ENCODE measurements around the gene TSPAN15.
"Not testable (repeated sequence)": the region's sequence is repeated elsewhere in the genome, so short reads cannot be mapped to it uniquely, and the experiment has no call there.

TSPAN15 gene

DNA sequence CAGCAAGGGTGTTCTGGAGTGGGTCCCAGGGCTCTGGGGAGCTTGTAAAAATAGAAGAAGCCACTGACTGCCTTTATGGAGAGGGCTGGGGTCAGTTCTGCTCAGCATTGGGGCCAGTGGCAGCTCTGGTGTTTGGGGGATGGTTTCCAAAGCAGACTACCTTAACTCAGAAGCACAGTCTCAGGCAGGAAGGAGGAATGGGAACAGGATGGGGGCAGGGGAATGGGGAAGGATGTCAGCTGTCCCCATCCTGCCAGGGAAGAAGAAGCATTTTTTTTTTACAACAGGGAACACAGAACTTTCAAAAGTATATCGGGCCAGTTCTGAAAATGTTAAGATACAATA, 28.8 kb downstream of the TSPAN15 start:
- TF ChIP-seq SUZ12 (IDR thresholded peaks at IDR 0.05; ENCODE audit: extremely low read depth, insufficient read depth, insufficient read length) (no peak), YY1 (IDR thresholded peaks at IDR 0.05; ENCODE audit: insufficient read depth, insufficient read length) (no peak), ZNF274 (IDR thresholded peaks at IDR 0.05; ENCODE audit: low read depth, low read length) (no peak)
- no peaks in the 10 kb centered on the region for H3K4me1 ChIP-seq (ENCODE audit: insufficient read depth, insufficient read length)
- H3K9me3 ChIP-seq (ENCODE audit: insufficient read depth, low read length), result no peaks in the 10 kb centered on the region
- H3K27me3 ChIP-seq (ENCODE audit: insufficient read depth, insufficient read length), result no peaks in the 10 kb centered on the region
- H3K9ac ChIP-seq (ENCODE audit: insufficient read length, low read depth), result no peak overlapping the region
- DNase-seq (ENCODE audit: low read depth, low spot score), result no peak
- H3K36me3 ChIP-seq (ENCODE audit: insufficient read depth, insufficient read length, low read length), result no peaks in the 10 kb centered on the region
- no peak overlapping the region for H3K4me3 ChIP-seq (ENCODE audit: insufficient read length, low read depth)

DNA sequence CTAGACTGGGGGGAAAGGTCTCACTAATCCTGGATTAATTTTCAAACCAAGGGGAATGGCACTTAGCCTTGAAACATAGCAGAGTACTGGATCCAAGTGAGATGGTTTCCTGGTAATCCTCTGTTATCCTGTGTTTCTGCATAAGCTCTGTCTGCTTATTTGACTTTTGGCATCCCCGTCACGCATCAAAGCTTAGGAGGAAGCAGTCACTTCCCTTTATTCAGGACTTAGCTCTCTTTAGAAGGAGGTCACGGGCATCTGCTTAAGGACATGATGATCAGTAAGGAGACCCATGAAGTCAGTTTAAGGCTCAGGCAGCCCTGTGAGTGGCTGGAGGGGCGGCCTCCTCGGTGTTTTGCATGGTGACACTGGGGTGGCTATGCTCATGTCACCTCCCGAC, 30.0 kb downstream of the TSPAN15 start:
- H3K27me3 ChIP-seq (ENCODE audit: insufficient read depth, insufficient read length), result no peaks in the 10 kb centered on the region
- no peak for DNase-seq (ENCODE audit: low read depth, low spot score)
- no peaks in the 10 kb centered on the region for H3K36me3 ChIP-seq (ENCODE audit: insufficient read depth, insufficient read length, low read length)
- TF ChIP-seq ZNF274 (IDR thresholded peaks at IDR 0.05; ENCODE audit: low read depth, low read length), result no peak
- no peak for TF ChIP-seq SUZ12 (IDR thresholded peaks at IDR 0.05; ENCODE audit: extremely low read depth, insufficient read depth, insufficient read length)
- no peak for TF ChIP-seq YY1 (IDR thresholded peaks at IDR 0.05; ENCODE audit: insufficient read depth, insufficient read length)
- H3K4me3 ChIP-seq (ENCODE audit: insufficient read length, low read depth), result no peak overlapping the region
- no peaks in the 10 kb centered on the region for H3K4me1 ChIP-seq (ENCODE audit: insufficient read depth, insufficient read length)
- no peaks in the 10 kb centered on the region for H3K9me3 ChIP-seq (ENCODE audit: insufficient read depth, low read length)
- H3K9ac ChIP-seq (ENCODE audit: insufficient read length, low read depth), result no peak overlapping the region

DNA sequence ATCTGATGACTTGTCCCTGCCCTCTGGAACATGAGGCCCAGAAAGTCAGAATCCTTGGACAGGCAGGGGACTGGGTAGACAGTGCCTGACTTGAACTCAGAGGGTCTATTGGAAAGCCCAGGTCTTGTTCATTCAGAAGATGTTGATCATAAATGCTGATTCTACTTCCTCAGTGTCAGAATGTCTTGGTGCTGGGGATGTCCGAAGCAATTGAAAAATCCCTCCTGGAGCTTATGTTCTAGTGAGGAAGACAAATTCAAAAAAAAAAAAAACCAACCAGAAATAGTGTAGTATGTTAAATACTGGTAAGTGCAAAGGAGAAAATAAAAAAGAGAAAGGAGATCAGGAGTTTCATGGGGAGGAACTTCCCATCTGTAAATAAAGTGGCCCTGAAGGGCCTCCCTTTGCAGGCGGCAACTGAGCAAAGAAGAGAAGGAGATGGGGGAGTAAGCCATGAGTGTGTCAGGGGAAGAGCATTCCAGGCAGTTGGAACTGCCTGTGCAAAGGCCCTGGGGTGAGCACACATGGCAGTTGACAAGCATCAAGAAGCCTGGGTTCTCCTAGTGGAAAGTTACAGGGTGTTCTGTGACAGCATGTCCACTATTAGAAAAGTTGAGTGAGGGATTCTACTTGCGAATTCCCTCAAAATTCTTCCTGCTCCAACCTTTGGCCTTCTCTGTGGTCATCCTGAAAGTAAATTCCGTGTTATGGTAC, 30.7 kb downstream of the TSPAN15 start:
- TF ChIP-seq ZNF274 (IDR thresholded peaks at IDR 0.05; ENCODE audit: low read depth, low read length) (no peak), SUZ12 (IDR thresholded peaks at IDR 0.05; ENCODE audit: extremely low read depth, insufficient read depth, insufficient read length) (no peak), YY1 (IDR thresholded peaks at IDR 0.05; ENCODE audit: insufficient read depth, insufficient read length) (no peak)

DNA sequence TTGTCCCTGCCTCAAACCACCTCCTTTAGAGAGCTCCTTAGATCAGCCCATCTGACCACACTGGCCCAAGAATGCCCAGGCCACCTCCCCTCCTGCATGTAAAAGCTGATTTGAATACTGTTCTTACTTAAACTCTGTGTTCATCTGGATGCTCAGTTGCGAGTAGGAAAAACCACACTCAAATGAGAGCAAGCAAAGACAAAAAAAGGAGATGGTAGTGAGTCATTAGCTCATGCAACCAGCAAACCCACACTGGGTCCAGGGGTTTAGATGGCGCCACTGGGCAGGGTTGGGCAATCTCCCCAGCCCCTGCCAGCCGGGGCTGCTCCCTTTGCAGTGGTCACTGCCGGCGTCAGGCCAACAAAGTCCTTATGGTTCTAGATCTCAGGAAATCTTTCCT, 32.7 kb downstream of the TSPAN15 start:
- no peaks in the 10 kb centered on the region for H3K36me3 ChIP-seq (ENCODE audit: insufficient read depth, insufficient read length, low read length)
- H3K4me1 ChIP-seq (ENCODE audit: insufficient read depth, insufficient read length), result no peaks in the 10 kb centered on the region
- no peaks in the 10 kb centered on the region for H3K27me3 ChIP-seq (ENCODE audit: insufficient read depth, insufficient read length)
- no peak overlapping the region for H3K9ac ChIP-seq (ENCODE audit: insufficient read length, low read depth)
- peaks cover 12% of the 10 kb centered on the region; the same call in 1 of the 2 replicates for H3K9me3 ChIP-seq (ENCODE audit: insufficient read depth, low read length)
- H3K4me3 ChIP-seq (ENCODE audit: insufficient read length, low read depth), result no peak overlapping the region
- DNase-seq (ENCODE audit: low read depth, low spot score), result no peak
- TF ChIP-seq ZNF274 (IDR thresholded peaks at IDR 0.05; ENCODE audit: low read depth, low read length) (no peak), YY1 (IDR thresholded peaks at IDR 0.05; ENCODE audit: insufficient read depth, insufficient read length) (no peak), SUZ12 (IDR thresholded peaks at IDR 0.05; ENCODE audit: extremely low read depth, insufficient read depth, insufficient read length) (no peak)

More for the DNA sequence above, 30.7 kb downstream of the TSPAN15 start:
- H3K9me3 ChIP-seq (ENCODE audit: insufficient read depth, low read length), result no peaks in the 10 kb centered on the region
- H3K4me1 ChIP-seq (ENCODE audit: insufficient read depth, insufficient read length), result no peaks in the 10 kb centered on the region
- no peaks in the 10 kb centered on the region for H3K27me3 ChIP-seq (ENCODE audit: insufficient read depth, insufficient read length)
- H3K9ac ChIP-seq (ENCODE audit: insufficient read length, low read depth), result no peak overlapping the region
- no peaks in the 10 kb centered on the region for H3K36me3 ChIP-seq (ENCODE audit: insufficient read depth, insufficient read length, low read length)
- DNase-seq (ENCODE audit: low read depth, low spot score), result no peak
- H3K4me3 ChIP-seq (ENCODE audit: insufficient read length, low read depth), result no peak overlapping the region

DNA sequence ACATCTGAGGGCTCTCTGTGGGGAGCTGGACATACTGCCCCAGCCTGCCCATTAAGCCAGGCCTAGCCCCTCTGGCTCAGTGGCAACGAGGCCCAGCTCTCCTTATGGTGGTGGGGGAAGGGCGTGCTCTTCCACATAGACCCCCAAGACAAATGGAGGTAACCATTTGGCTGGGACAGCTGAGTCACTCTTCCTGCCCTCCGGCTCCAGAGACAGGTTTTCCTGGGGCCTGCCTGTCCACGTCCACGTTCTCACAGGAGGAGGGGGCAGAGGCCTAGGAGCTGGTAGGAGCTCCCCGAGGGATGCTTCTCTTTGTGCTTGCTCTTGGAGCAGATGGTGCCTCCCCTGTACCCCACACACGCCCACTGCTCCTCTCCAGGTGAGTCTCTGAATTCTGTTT, 33.5 kb downstream of the TSPAN15 start:
- Histone ChIP-seq H3K36me3 (ENCODE audit: insufficient read depth, insufficient read length, low read length) (no peaks in the 10 kb centered on the region), H3K9me3 (ENCODE audit: insufficient read depth, low read length) (peaks cover 19% of the 10 kb centered on the region; the same call in 1 of the 2 replicates), H3K9ac (ENCODE audit: insufficient read length, low read depth) (no peak overlapping the region), H3K27me3 (ENCODE audit: insufficient read depth, insufficient read length) (no peaks in the 10 kb centered on the region), H3K4me3 (ENCODE audit: insufficient read length, low read depth) (no peak overlapping the region), H3K4me1 (ENCODE audit: insufficient read depth, insufficient read length) (no peaks in the 10 kb centered on the region)
- TF ChIP-seq SUZ12 (IDR thresholded peaks at IDR 0.05; ENCODE audit: extremely low read depth, insufficient read depth, insufficient read length) (no peak), ZNF274 (IDR thresholded peaks at IDR 0.05; ENCODE audit: low read depth, low read length) (no peak), YY1 (IDR thresholded peaks at IDR 0.05; ENCODE audit: insufficient read depth, insufficient read length) (no peak)
- no peak for DNase-seq (ENCODE audit: low read depth, low spot score)

DNA sequence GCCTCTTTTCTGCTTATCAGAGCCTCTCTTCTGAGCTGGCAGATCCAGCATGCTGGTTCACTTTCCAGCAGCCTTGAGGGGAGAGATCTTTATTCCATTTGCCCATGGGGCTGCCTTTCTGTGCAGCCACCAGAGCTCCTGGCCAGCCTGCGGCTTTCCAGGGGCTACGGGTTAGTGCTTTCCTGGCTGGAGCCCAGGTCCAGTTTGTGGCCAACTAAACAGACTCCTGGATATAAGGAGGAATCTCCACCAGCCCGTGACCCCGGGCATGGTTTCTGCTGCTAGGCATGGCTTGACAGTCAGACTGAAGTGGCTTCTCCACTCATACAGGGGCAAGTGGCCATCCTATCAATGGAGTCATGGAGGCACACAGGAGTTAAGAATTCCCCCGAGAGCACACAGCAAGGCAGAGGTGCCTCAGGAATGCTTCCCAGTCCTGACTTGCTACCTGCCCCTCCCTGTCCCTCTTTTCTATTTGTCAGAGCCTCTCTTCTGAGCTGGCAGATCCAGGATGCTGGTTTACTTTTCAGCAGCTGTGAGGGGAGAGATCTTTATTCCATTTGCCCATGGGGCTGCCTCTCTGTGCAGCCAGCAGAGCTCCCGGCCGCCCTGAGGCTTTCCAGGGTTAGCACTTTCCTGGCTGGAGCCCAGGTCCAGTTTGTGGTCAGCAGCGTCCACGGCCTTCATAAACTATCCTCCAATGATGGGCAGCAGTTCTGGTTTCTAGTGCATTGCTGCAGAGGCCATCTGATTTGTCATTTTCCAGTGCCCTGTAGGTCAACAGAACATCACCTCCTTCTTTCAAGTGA, 35.9 kb downstream of the TSPAN15 start:
- Histone ChIP-seq H3K4me3 (ENCODE audit: insufficient read length, low read depth) (no peak overlapping the region), H3K9ac (ENCODE audit: insufficient read length, low read depth) (no peak overlapping the region), H3K4me1 (ENCODE audit: insufficient read depth, insufficient read length) (peaks cover under 1% of the 10 kb centered on the region), H3K27me3 (ENCODE audit: insufficient read depth, insufficient read length) (no peaks in the 10 kb centered on the region), H3K36me3 (ENCODE audit: insufficient read depth, insufficient read length, low read length) (no peaks in the 10 kb centered on the region), H3K9me3 (ENCODE audit: insufficient read depth, low read length) (peaks cover 19% of the 10 kb centered on the region; the same call in 1 of the 2 replicates)
- no peak for DNase-seq (ENCODE audit: low read depth, low spot score)
- TF ChIP-seq YY1 (IDR thresholded peaks at IDR 0.05; ENCODE audit: insufficient read depth, insufficient read length), result no peak
- TF ChIP-seq ZNF274 (IDR thresholded peaks at IDR 0.05; ENCODE audit: low read depth, low read length), result no peak
- no peak for TF ChIP-seq SUZ12 (IDR thresholded peaks at IDR 0.05; ENCODE audit: extremely low read depth, insufficient read depth, insufficient read length)

DNA sequence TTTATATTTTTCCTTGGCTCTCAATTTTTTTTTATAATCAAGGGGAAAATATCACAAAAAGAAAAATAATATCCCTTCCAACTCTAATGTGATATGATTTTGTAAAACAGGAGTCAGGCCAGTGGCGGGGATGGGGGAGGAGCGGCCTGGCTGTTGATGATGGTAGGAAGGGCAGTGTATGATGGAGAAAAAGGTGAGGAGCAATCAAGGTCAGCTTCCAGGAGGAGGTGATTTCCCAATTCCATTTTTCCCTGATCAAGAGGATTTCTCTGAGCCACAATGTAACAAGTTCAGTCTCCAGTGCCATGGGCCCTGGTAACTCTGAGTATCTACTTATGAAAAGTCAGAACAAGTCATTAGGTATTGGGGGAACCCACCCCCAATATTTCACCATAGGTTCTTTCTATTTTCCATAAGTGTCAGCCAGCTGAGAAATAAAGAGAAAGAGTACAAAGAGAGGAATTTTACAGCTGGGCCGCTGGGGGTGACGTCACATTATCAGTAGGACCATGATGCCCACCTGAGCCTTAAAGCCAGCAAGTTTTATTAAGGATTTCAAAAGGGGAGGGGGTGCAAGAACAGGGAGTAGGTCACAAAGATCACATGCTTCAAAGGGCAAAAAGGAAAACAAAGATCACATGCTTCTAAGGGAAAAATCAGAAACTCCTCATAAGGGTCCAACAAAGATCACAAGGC, 37.0 kb downstream of the TSPAN15 start:
- H3K9me3 ChIP-seq (ENCODE audit: insufficient read depth, low read length), result peaks cover 19% of the 10 kb centered on the region; the same call in 1 of the 2 replicates
- not testable (repeated sequence) for DNase-seq (ENCODE audit: low read depth, low spot score)

DNA sequence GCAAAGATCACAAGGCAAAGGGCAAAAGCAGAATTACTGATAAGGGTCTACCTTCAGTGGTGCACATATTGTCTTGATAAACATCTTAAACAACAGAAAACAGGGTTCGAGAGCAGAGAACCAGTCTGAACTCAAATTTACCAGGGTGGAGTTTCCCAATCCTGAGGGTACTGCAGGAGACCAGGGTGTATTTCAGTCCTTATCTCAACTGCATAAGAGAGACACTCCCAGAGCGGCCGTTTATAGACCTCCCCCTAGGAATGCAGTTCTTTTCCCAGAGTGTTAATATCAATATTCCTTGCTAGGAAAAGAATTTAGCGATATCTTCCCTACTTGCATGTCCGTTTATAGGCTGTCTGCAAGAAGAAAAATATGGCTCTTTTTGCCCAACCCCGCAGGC, 37.6 kb downstream of the TSPAN15 start:
- DNase-seq (ENCODE audit: low read depth, low spot score); H3K9ac ChIP-seq (ENCODE audit: insufficient read length, low read depth); H3K27me3 ChIP-seq (ENCODE audit: insufficient read depth, insufficient read length); H3K4me3 ChIP-seq (ENCODE audit: insufficient read length, low read depth); H3K4me1 ChIP-seq (ENCODE audit: insufficient read depth, insufficient read length); H3K36me3 ChIP-seq (ENCODE audit: insufficient read depth, insufficient read length, low read length): not testable (repeated sequence)
- H3K9me3 ChIP-seq (ENCODE audit: insufficient read depth, low read length), result peaks cover 19% of the 10 kb centered on the region; the same call in 1 of the 2 replicates

More for the DNA sequence above, 37.0 kb downstream of the TSPAN15 start:
- H3K36me3 ChIP-seq (ENCODE audit: insufficient read depth, insufficient read length, low read length); H3K4me3 ChIP-seq (ENCODE audit: insufficient read length, low read depth); H3K27me3 ChIP-seq (ENCODE audit: insufficient read depth, insufficient read length); H3K4me1 ChIP-seq (ENCODE audit: insufficient read depth, insufficient read length); H3K9ac ChIP-seq (ENCODE audit: insufficient read length, low read depth): not testable (repeated sequence)
